IMR-90 (cell line): ENCODE results near the gene ESRRB. TPM values are rescaled to one million over a fixed set of nuclear protein-coding genes. Genes with fewer than 3 reads are reported as not detected.

ENCODE experiments used
- ATAC-seq: fragments of 200-7000 bp; cut with Tn5 transposase; 2 replicates; pipeline ENCODE4 v1.9.1; 2020; ENCODE audit warnings: low read depth, mild to moderate bottlenecking, moderate library complexity
- BruUV-seq: library from RNA; stranded (reverse); fragments of 400-500 nt; replicated peaks from 2 replicates; lab custom pipeline; 2021; lab: Mats Ljungman, UMichigan
- CTCF ChIA-PET: fragments of 300-600 bp; formaldehyde crosslinking; extraction: SDS; loops from one replicate; lab custom pipeline; 2021; ENCODE audit warnings: antibody characterized with exemption; lab: Yijun Ruan, JAX
- POLR2A ChIA-PET: fragments of 300-600 bp; sonication (Branson Sonifier 250); formaldehyde crosslinking; loops from one replicate; lab custom pipeline; 2022; ENCODE audit warnings: antibody characterized with exemption; ENCODE audit not compliant: unreplicated experiment; lab: Charles Lee
- DNase-seq: peaks from one replicate; pipeline ENCODE4 v3.0.0; 2013
- H2AFZ ChIP-seq: replicated peaks from 2 replicates; pipeline ENCODE3; 2013; ENCODE audit warnings: low read length, mild to moderate bottlenecking; ENCODE audit not compliant: poor library complexity
- H2AK5ac ChIP-seq: 2 replicates; pipeline ENCODE4 v1.6.1; 2013; ENCODE audit warnings: low read depth, low read length, inconsistent platforms
- H2AK9ac ChIP-seq: replicated peaks from 2 replicates; pipeline ENCODE3; 2013; ENCODE audit warnings: mild to moderate bottlenecking, low read depth, low read length, moderate library complexity; ENCODE audit not compliant: poor library complexity
- H2BK120ac ChIP-seq: 2 replicates; pipeline ENCODE4 v1.6.1; 2013; ENCODE audit warnings: low read depth, low read length, inconsistent platforms
- H2BK15ac ChIP-seq: 3 replicates; pipeline ENCODE4 v1.6.1; 2013; ENCODE audit warnings: low read depth, low read length, inconsistent platforms
- H2BK20ac ChIP-seq: 2 replicates; pipeline ENCODE4 v1.6.1; 2013; ENCODE audit warnings: low read depth, mild to moderate bottlenecking, inconsistent platforms, low read length, moderate library complexity
- H2BK5ac ChIP-seq: 2 replicates; pipeline ENCODE4 v1.6.1; 2013; ENCODE audit warnings: mild to moderate bottlenecking, low read depth, low read length, inconsistent platforms; ENCODE audit not compliant: poor library complexity, severe bottlenecking
- H3K14ac ChIP-seq: replicated peaks from 2 replicates; pipeline ENCODE4 v1.6.1; 2013; ENCODE audit warnings: low read depth, low read length, inconsistent platforms
- H3K18ac ChIP-seq: 2 replicates; pipeline ENCODE4 v1.6.1; 2013; ENCODE audit warnings: low read depth, low read length, control low read depth
- H3K23ac ChIP-seq: 2 replicates; pipeline ENCODE4 v1.6.1; 2013; ENCODE audit warnings: low read depth, low read length, inconsistent platforms
- H3K27ac ChIP-seq: 2 replicates; pipeline ENCODE4 v1.5.1; 2013; ENCODE audit warnings: mild to moderate bottlenecking, control low read depth, low read length; ENCODE audit not compliant: insufficient read depth
- H3K27me3 ChIP-seq: 2 replicates; pipeline ENCODE4 v1.6.1; 2013; ENCODE audit warnings: low read length; ENCODE audit not compliant: control insufficient read depth, insufficient read depth
- H3K36me3 ChIP-seq: 2 replicates; pipeline ENCODE4 v1.6.1; 2013; ENCODE audit warnings: low read length, mixed read lengths; ENCODE audit not compliant: control insufficient read depth, insufficient read depth
- H3K4ac ChIP-seq: 2 replicates; pipeline ENCODE4 v1.6.1; 2013; ENCODE audit warnings: low read depth, low read length, inconsistent platforms
- H3K4me1 ChIP-seq: 2 replicates; pipeline ENCODE4 v1.6.1; 2013; ENCODE audit warnings: low read length, mixed read lengths; ENCODE audit not compliant: control insufficient read depth, insufficient read depth
- H3K4me2 ChIP-seq: 2 replicates; pipeline ENCODE4 v1.6.1; 2013; ENCODE audit warnings: low read depth, mild to moderate bottlenecking, control low read depth, low read length, moderate library complexity
- H3K4me3 ChIP-seq: 2 replicates; pipeline ENCODE4 v1.5.1; 2013; ENCODE audit warnings: low read depth, mild to moderate bottlenecking, control low read depth, low read length, moderate library complexity; ENCODE audit not compliant: insufficient read depth
- H3K56ac ChIP-seq: 2 replicates; pipeline ENCODE4 v1.6.1; 2013; ENCODE audit warnings: low read length, inconsistent platforms; ENCODE audit not compliant: insufficient read depth; ENCODE audit errors: extremely low read depth
- H3K79me1 ChIP-seq, 2 experiments: 2 replicates each; pipeline ENCODE4 v1.6.1; 2013; ENCODE audit warnings: low read length in 2 of 2, inconsistent platforms in 1 of 2, low read depth in 1 of 2
- H3K9ac ChIP-seq: 2 replicates; pipeline ENCODE4 v1.6.1; 2013; ENCODE audit warnings: low read depth, low read length, control low read depth
- H3K9me1 ChIP-seq: 2 replicates; pipeline ENCODE4 v1.6.1; 2013; ENCODE audit warnings: low read length, inconsistent platforms; ENCODE audit not compliant: insufficient read depth
- H3K9me3 ChIP-seq: 2 replicates; pipeline ENCODE4 v1.6.1; 2013; ENCODE audit warnings: low read length; ENCODE audit not compliant: control insufficient read depth, insufficient read depth
- H4K20me1 ChIP-seq: 2 replicates; pipeline ENCODE4 v1.6.1; 2013; ENCODE audit warnings: low read length, inconsistent platforms; ENCODE audit not compliant: insufficient read depth
- H4K5ac ChIP-seq: 2 replicates; pipeline ENCODE4 v1.6.1; 2013; ENCODE audit warnings: mild to moderate bottlenecking, low read depth, low read length, control low read depth
- H4K8ac ChIP-seq, 2 experiments: 2 replicates each; pipeline ENCODE4 v1.6.1; 2013; ENCODE audit warnings: low read depth in 2 of 2, low read length in 2 of 2, control low read depth in 1 of 2, inconsistent platforms in 1 of 2
- H4K91ac ChIP-seq: 2 replicates; pipeline ENCODE4 v1.6.1; 2013; ENCODE audit warnings: low read depth, low read length, inconsistent platforms; ENCODE audit not compliant: insufficient read depth
- CEBPB ChIP-seq: IDR thresholded peaks from 2 replicates; pipeline ENCODE4 v1.6.1; 2012; ENCODE audit warnings: low read depth, low read length, improper control_type of control experiment
- FOS ChIP-seq: fragments of 150-350 bp; IDR thresholded peaks from 2 replicates; pipeline ENCODE4 v1.6.1; 2016; ENCODE audit warnings: low read depth, low read length
- MAFK ChIP-seq: IDR thresholded peaks from 2 replicates; pipeline ENCODE4 v1.6.1; 2012; ENCODE audit warnings: low read depth, low read length, improper control_type of control experiment
- NFE2L2 ChIP-seq: fragments of 150-350 bp; IDR thresholded peaks from 2 replicates; pipeline ENCODE4 v1.6.1; 2016; ENCODE audit warnings: low read depth, mild to moderate bottlenecking, low read length
- RAD21 ChIP-seq: IDR thresholded peaks from 2 replicates; pipeline ENCODE4 v1.6.1; 2012; ENCODE audit warnings: low read length, improper control_type of control experiment
- WGBS, 2 experiments: methylation state at CpG; one replicate each; pipeline versions ENCODE4 v1.1.5 to v1.1.7; 2013; ENCODE audit warnings: missing lambda C conversion rate in 2 of 2; ENCODE audit not compliant: insufficient read length in 1 of 2; ENCODE audit errors: extremely low coverage in 2 of 2; 5-methylcytosine and 5-hydroxymethylcytosine counted together
- dilution Hi-C: fragments of 300-500 bp; cut with HindIII; formaldehyde crosslinking; loops from one replicate; pipeline ENCODE4 v1.14.3; 2018; ENCODE audit warnings: low sequenced_read_pairs; ENCODE audit not compliant: unreplicated experiment
- in situ Hi-C: fragments of 300-500 bp; cut with MboI; formaldehyde crosslinking; loops from 3 replicates; pipeline ENCODE4 v1.14.3; 2019; ENCODE audit warnings: low sequenced_read_pairs, inconsistent platforms, mixed read lengths
- intact Hi-C: fragments of 100-400 bp; cut with micrococcal nuclease; formaldehyde crosslinking; loops from 2 replicates; pipeline ENCODE4 v1.10.0; 2022
- polyA plus RNA-seq, 3 experiments: library from polyadenylated mRNA; depleted of rRNA; stranded (reverse); fragments of >200 nt; gene quantifications; 2 replicates each; pipeline ENCODE4 v1.2.3, GENCODE V29; 2012; ENCODE audit warnings: low replicate concordance in 1 of 3
- total RNA-seq: library from RNA; depleted of rRNA; stranded (reverse); fragments of >200 nt; gene quantifications from 2 replicates; pipeline ENCODE4 v1.2.3, GENCODE V29; 2012
- TF ChIP-seq, protein P1 (sequence below): fragments of 150-350 bp; IDR thresholded peaks from 2 replicates; pipeline ENCODE4 v1.6.1; 2016; ENCODE audit warnings: low read depth, mild to moderate bottlenecking, low read length, moderate library complexity, borderline replicate concordance

ESRRB gene
- total and polyA plus RNA-seq, 2 of the 4 experiments (the other 2 are of a cell fraction), result not detected

DNA sequence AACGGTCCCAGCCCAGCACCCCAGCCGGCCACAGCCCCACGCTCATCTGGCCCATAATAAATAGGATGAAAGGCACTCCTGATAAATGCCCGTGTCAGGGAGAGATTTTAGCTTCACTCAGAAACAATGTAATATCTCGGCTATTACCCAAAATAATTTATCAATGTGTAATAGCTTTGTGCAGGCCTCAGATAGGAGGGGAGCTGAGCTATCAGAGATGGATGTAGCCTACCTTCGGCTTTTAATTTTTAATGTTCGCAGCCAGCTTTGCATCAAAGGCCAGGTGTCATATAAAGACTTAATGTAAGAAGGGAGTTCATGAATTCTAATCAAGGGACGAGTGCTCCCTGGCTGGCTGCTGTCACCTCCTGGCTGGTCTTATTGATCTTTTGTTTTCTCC, 171.9 kb downstream of the ESRRB start:
- Histone ChIP-seq H3K27me3 (no peaks in the 10 kb centered on the region), H3K23ac (no peak overlapping the region), H2BK120ac (no peak overlapping the region), H2AFZ (no peak overlapping the region), H2BK15ac (no peak overlapping the region), H3K9me1 (no peaks in the 10 kb centered on the region), H3K4ac (no peak overlapping the region), H4K91ac (no peak overlapping the region), H3K4me2 (no peak overlapping the region), H2BK20ac (no peak overlapping the region), H3K4me1 (no peaks in the 10 kb centered on the region), H3K4me3 (no peak overlapping the region), H3K18ac (no peak overlapping the region), H4K8ac (no peak overlapping the region), H4K5ac (no peak overlapping the region), H3K14ac (no peak overlapping the region), H4K20me1 (no peaks in the 10 kb centered on the region), H2BK5ac (no peak overlapping the region), H3K27ac (no peak overlapping the region), H3K36me3 (no peaks in the 10 kb centered on the region), H3K9me3 (no peaks in the 10 kb centered on the region), H2AK9ac (no peak overlapping the region), H3K9ac (no peak overlapping the region), H3K79me1 (no peaks in the 10 kb centered on the region), H2AK5ac (no peak overlapping the region), H3K56ac (no peak overlapping the region)
- CTCF ChIA-PET, result no interaction called here
- dilution Hi-C loops, result no loop called here
- in situ Hi-C loops, result no loop called here
- DNase-seq (no peak), ATAC-seq (no peak)
- no TSS peak for BruUV-seq
- WGBS, 2 experiments, result 63% methylated on average over 2 of the region's 8 CpGs; no CpG with 5 or more reads in 1 of the 2 experiments
- intact Hi-C loops, result no loop called here
- POLR2A ChIA-PET, result no interaction called here
- TF ChIP-seq CEBPB (no peak), RAD21 (no peak), NFE2L2 (no peak), MAFK (no peak), FOS (no peak)
- TF ChIP-seq, protein P1, sequence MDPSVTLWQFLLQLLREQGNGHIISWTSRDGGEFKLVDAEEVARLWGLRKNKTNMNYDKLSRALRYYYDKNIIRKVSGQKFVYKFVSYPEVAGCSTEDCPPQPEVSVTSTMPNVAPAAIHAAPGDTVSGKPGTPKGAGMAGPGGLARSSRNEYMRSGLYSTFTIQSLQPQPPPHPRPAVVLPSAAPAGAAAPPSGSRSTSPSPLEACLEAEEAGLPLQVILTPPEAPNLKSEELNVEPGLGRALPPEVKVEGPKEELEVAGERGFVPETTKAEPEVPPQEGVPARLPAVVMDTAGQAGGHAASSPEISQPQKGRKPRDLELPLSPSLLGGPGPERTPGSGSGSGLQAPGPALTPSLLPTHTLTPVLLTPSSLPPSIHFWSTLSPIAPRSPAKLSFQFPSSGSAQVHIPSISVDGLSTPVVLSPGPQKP, result no peak
